Measurements from ENCODE around the gene LOC128125822.
A peak's percentile ranks its signal among the peaks of the same experiment; 100 is the strongest.

LOC128125822 gene

DNA sequence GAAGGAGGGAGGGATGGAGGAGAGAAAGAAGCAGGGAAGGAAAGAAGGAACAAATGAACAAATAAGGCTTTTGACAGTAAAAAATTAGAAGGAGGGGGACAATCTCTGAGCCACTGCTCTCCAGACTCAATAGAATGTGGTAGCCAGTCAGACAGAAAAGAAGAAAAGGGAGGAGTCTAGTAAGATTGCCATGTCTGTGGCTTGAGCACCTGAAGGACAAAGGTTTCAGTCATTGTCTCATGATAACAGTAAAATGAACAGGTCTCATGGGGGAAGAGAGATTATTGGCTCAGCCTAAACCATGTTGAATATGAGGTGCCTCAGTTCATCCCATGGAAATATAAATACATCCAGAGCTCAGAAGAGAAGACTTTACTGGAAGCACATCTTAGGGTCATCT is 14.0 kb upstream of the LOC128125822 start:
- no peak for DNase-seq

DNA sequence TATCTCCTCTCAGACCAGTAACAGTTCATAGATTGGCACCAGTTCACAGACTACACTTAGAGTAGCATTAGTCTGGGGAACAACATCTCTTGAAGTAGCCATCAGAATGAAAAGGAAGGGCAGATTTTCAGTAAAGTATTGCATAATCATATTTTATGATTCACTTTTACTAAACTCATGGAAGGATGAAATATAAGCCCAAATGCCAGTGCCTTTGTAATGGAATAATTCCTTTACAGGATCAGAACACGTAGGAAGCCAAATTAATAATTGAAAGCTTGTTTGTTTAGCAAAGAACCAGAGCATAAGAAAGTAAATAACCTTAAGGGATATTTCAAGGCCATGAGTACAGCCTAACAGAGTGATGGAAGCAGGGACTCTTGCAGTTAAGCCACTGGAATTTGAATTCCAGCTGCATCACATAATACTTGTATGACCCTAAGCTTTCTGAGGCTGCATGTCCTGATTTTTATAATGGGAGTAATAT is 11.4 kb upstream of the LOC128125822 start:
- DNase-seq = no peak

DNA sequence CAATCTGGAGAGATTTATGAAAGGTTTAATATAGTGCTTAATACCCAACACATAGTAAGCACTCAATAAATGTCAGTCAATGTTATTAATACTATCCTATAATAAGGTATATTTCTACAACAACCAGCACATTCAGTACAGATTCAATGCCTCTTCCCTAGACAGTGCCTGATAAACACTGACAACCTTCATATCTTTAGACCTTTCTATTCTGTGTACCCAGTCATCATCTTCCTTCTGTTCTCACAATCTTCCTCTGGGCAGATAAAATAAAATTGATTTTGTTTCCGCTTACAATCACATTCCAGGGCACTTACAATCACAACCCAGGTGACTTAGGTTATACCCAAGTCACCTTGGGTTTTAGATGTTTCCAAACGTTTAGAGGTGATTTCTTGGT is 11.0 kb upstream of the LOC128125822 start:
- DNase-seq = no peak

DNA sequence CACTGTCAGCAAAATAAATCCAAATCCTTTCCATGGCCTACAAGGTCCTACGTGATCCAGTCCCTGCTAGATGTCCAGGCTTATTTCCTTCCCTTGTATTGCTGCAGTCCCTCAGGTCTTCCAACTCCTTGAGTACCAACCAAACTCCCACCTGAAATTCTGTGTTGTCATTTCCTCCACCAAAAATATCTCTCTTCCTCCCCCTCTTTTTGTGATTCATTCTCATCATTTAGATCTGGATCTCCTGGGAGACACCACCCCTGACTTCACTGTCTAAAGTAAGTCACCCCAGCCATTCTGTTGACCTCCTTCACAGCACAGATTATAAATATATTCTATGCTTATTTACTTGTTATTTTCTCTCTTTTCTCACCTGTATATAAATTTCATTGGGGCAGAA is 9.0 kb upstream of the LOC128125822 start:
- DNase-seq = no peak

DNA sequence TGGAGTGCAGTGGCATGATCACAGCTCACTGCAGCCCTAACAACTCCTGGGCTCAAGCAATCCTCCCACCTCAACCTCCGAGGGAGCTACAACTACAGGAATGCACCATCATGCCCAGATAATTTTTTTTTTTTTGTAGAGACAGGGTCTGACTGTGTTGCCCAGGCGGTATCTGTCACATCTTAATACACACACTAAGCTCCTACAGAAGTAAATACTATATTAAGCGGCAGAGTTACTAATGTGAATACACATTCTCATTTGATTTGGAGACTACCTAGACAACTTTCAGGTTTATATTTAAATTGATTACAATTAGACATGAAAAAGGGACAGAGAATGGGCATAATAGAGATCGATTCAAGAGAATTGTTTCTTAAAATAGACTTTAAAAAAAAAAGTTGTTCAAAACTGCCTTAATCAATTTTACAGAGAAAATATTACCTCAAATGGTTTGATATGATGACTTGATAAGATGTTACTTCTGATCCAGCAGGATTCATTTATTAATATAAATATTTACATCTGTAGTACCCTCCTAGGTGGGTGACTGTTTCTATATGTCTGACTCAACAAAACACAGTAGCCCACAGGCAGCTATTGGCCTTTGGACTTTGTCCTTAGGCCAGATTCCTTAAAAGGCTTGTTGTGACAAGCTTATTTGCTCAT is 7.1 kb upstream of the LOC128125822 start:
- DNase-seq = no peak

DNA sequence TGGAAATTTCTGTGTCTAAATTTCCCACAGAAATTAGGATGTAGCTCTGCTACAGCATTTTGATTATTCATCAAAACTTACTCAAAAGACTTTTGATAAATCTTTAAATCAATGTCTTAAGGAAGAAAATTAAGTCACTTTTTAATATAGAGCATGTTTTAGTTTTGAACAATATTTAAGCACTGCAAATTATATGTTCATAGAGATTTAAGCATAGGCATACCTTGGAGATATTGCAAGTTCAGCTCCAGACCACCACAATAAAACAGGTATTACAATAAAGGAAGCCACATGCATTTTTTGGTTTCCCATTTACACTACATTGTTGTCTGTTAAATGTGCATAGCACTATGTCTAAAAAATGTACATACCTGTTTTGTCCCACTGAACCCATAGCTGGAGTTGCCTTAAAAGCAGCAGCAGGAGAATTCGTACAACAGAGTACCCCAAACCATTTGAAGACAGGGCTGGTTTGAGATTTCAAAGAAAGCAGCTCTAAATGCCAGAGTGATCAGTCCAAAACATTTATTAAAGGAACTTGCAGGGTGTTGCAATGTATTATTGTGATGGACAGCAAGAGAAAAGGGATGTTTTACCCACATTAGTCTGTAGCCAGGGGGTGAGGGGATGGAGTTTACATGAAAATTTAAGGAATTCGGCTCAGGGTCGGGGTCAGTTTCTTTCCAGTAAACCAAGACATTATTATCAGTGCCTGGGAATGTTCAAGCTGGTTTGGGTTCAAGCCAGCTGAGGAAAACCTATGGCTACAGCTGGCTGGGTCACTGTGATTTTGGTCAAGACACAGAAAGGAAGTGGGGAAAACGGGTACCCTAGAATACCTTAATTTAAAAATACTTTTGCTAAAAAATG is 6.3 kb upstream of the LOC128125822 start:
- DNase-seq = no peak

DNA sequence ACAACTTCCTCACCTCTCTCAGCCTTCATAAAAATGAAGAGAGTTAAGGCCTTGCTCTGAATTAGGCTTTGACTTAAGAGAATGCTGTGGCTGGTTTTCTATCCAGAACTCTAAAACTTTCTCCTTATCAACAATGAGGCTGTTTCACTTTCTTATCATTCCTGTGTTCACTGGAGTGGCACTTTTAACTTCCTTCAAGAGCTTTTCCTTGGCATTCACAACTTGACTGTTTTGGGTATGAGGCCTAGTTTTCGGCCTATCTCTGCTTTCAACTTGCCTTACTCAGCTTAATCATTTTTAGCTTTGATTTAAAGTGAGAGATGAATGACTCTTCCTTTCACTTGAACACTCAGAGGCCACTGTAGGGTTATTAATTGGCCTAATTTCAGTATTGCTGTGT is 4.3 kb upstream of the LOC128125822 start:
- DNase-seq = no peak

DNA sequence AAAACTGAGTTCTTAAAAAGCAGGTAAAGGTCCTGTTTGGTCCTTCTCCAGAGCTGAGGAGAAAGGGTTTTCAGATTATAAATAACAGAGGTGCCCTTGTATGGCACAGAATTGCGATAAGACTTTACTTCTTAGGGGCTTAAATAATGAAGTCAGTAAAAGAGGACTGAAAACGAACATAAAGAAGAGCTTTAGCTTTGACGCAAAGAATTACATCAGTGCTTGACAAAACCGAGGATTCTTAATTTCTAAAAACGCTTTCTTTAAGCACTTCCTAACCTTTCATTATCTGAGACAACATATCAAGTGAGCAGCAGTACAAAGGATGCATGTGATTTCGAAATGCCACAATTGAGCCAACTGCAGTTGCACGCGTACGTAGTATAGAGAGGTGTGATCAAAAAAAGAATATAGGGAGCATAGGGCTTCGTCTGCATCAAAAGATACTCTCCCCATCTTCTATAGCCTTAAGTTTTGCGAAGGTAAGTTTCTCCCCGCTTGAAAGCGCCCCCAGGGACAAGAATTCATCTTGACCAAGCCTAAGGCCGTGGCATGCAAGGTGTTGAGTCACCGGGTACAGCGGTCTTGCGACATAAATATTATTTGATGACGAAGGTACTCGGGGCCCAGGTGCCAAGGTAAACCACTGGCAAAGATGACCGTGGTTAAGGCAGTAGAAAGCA is 778 bp upstream of the LOC128125822 start:
- DNase-seq = no peak

DNA sequence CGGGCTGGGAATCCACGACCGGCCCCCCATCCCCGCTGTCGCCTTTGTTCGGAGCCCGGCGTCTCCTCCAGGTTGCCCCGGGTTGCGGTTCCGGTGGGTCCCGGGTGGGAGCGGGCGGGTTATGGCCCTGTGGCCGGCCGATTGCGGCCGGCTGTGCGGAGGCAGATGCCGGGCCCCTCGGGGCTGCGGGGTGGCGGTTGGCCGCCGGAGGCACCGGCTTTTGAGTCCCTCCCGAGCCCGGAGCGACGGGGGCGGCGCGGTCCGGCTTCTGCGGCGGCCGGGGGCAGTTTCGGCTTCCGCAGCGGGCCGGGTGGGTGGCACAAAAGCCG is 431 bp downstream of the LOC128125822 start:
- no peak for DNase-seq

DNA sequence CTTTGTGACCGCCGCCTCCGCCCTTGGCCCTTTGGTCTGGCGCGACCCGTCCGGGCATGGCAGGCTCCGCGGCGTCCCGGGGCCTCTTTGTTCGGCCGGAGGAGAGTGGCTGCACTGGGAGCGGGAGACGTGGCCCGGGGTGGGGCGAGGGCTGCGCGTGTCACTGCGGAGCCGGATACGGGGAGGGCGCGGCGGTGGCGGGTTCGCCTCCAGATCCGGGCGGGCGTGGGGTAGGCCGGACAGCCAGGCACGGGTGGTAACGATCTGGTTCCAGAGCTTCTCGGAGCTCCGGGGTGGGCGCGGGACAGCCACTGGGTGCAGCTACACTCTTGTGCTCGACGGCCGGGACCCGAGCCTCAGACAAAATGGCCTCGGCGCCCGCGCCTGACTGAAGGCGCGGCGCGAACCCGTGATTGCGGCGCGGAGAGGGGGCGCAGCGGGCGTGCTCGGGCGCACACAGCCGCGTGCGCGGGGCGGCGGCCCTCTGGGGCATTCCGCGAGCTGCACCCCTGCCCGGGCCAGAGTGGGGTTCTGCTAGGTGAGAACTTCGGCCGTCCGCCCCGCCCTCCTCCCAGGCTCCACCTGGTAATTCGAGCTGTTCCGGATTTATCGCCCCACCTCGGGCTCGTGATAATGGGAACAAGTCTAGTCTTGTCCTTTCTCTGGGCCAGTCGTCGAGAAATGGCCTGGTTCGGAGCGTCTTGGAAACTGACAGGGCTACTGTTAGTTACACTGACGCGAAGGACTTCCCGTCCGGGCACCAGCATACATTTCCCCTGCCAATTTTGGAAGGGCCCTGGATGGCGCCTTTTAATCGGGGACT is 1.0 kb downstream of the LOC128125822 start:
- peak; percentile 71 for DNase-seq

DNA sequence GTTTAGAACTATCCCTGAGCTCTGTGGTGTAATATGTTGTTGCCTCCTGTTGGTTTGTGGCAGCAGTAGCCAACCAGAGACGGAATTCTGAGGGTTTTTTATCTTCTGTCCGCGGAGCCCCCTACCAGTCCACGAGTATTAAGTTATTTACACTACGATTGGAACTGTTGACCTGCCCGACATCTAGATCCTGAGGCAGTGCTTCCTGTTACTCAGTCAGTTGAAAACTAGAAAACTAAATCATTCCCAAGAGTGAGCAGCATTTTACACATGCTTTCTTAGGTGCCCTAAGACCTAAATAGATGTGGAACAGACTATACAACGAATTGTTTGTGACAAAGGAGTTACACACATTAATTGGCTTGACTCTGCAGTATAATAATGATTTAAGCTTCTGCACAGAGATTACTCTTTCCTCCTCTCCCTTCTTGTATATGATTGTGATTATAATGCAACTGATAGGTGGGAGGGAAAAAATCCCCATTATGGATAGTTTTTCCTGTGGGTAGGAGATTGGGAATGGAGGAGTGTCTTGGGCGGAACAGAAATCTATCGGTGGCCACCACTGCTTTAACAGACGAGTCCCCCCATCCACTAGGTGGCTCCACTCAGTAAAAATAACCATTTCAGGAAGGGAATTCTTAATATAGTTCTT is 1.7 kb downstream of the LOC128125822 start:
- peak; percentile 56 for DNase-seq

DNA sequence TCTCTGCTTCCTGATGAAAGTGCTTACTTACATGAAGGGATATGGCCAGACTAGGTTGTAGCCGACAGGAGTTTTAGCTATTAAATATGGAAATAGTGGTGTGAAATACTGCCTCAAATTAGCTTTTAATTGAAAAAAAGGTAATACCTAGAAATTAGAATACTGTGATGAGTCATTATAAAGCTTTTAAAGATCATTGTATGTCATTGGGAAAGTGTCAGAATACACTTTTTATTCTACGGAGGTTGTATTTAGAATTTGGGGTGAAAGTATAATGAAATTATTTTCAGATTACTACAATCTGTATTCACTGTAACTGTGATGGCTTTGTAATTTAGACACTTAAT is 2.2 kb downstream of the LOC128125822 start:
- no peak for DNase-seq

DNA sequence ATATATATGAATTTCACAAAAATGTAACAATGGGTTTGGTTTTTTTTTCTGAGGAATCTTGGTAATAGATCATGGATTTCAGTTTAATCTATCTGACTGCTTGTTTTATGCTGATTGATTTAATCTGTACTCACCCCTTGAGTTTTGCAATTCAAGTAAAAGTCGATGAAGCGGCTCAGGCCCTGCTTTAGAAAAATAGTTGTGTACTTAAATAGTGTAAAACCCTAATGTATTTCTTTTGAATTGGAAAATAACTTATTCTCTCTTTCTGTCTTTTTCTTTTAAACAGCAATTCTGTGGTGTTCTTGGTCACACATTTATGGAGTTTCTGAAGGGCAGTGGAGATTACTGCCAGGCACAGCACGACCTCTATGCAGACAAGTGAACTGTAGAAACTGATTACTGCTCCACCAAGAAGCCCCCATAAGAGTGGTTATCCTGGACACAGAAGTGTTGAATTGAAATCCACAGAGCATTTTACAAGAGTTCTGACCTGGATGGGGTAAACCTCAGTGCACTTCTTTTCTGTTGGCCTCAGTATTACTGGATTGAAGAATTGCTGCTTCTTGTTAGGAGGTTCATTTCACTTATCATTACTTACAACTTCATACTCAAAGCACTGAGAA is 4.0 kb downstream of the LOC128125822 start:
- DNase-seq = no peak

DNA sequence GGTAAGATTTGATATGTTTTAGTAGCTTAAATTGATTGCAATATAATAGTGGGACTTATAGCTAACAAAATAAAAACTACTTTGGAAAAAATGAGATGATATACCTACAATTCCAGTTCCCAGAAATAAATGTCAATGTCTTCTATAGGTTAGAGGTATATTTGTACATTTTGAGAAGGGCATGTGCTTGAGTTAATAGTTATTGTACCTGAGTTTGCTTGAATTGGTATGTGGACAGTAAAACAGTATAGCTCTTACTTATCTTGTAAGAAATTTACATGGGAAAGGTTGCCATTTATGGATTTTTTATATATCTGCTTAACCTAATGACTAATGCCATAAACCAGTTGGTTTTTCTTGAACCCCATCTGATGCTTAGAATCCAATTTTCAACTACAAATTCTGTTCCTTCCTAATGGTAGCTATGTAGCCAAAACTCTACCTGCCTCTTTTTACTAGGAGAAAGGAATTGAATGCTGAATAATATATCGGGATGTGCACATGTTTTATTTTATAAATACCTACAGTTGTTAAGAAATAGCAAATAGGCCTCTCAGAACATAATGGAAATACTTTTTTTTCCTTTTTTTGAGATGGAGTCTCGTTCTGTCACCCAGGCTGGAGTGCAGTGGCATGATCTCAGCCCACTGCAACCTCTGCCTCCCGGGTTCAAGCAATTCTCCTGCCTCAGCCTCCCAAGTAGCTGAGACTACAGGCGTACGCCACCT is 4.9 kb downstream of the LOC128125822 start:
- DNase-seq = no peak

DNA sequence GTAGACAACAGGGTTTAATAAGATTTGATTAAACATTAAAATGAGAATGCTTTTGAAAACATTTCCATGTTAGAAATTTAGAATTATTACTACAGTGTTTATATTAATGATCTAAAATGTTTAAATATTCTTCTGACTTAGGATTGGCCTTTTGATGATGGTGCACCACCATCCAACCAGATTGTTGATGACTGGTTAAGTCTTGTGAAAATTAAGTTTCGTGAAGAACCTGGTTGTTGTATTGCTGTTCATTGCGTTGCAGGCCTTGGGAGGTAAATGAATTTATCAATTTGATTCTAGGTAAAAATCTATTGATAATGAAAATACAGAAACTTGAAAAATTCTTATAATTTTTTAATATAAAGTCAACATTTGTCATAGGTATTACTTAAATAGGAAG is 6.5 kb downstream of the LOC128125822 start:
- DNase-seq = no peak

DNA sequence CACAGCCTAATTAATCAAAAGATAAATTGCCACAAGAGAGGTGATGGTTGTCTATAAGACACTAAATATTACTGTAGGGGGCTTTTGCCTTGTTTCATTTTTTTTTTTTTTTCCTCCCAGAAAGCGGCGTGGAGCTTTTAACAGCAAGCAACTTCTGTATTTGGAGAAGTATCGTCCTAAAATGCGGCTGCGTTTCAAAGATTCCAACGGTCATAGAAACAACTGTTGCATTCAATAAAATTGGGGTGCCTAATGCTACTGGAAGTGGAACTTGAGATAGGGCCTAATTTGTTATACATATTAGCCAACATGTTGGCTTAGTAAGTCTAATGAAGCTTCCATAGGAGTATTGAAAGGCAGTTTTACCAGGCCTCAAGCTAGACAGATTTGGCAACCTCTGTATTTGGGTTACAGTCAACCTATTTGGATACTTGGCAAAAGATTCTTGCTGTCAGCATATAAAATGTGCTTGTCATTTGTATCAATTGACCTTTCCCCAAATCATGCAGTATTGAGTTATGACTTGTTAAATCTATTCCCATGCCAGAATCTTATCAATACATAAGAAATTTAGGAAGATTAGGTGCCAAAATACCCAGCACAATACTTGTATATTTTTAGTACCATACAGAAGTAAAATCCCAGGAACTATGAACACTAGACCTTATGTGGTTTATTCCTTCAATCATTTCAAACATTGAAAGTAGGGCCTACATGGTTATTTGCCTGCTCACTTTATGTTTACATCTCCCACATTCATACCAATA is 7.8 kb downstream of the LOC128125822 start:
- DNase-seq = no peak

DNA sequence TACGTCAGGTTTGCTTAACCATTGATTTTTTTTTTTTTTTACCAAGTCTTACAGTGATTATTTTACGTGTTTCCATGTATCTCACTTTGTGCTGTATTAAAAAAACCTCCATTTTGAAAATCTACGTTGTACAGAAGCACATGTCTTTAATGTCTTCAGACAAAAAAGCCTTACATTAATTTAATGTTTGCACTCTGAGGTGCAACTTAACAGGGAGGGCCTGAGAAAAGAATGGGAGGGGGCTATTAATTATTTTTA is 8.4 kb downstream of the LOC128125822 start:
- no peak for DNase-seq

DNA sequence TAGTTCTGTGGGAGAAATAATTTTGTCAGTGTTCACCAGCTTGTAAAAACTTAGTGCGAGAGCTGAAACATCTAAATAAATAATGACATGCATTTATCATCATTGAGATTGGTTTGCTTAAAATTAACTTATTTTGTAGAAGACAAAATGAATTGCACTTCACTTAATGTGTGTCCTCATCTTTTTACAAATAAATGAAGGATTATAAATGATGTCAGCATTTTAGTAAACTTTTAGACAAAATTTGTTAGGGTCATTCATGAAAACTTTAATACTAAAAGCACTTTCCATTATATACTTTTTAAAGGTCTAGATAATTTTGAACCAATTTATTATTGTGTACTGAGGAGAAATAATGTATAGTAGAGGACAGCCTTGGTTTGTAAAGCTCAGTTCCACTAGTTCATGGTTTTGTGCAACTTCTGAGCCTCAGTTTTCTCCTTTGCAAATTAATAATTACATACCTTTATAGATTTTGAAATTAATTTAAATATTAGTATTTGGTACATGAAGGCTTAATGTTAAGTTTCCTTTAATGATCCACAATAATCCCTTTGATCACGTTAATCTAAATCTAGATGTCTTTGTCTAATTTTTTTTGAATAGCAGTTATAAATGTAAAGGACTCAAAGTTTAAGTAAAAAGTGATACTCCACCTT is 9.2 kb downstream of the LOC128125822 start:
- no peak for DNase-seq

DNA sequence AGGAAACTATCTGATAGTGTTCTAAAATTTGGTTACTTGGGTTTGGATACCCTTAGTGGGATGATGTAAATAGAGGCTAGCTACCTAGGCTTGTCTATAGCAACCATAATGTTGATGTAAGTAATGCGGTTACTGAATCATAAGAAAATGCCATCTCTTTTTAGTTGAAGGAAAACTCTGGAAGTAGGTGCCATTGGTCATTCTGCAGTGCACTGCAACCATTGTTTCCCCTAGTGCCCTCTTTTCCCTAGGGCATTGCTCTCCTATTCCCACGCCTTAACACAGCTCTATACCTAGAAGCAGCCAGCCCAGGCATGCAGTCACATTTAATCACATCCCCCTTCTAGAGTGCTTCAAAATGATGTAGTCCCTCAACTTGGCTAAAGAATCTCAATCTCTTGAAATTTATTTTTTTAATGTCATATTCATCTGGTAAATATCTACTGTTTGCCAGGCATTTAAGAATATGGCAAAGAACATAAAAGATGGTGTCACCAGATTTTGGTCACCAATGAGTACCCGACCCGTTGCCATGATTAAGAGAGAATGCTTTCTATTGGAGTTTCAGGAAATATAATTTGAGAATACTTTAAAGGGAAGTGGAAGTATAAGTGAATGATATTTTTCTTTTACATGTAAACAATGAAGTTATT is 10.4 kb downstream of the LOC128125822 start:
- no peak for DNase-seq

DNA sequence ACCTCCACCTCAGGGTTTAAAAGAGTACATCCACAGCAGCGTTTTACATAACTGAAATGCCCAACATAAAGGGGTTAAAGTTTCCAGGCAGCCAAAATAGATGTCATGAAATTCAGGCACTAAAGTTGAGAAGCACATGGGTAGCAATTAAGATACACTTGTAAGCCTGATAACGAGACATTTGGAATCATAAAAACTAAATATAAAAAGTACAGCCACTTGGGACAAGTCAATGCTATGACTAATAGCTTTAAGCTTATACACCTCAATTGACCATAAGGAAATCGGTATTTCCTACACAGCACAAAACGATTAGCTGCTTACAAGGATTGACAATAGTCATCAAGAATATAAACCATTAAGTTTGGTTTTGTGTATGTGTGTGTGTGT is 11.8 kb downstream of the LOC128125822 start:
- no peak for DNase-seq

All from CD4-positive, alpha-beta T cell treated with Interleukin-6 for 4 hours (primary cell).